ENCODE measurements around the gene ATXN10. TPM values are rescaled to one million over a fixed set of nuclear protein-coding genes. Genes with fewer than 3 reads are reported as not detected.

ATXN10 gene
- total and polyA plus RNA-seq, 2 experiments from 2014 or later = 99.0 to 163 TPM

GRCh38 chr22:45793892-45794291 lies 122.3 kb downstream of the ATXN10 start:
- H3K27ac Mint-ChIP-seq = no peak overlapping the region
- H3K4me3 ChIP-seq = no peak overlapping the region
- H3K4me3 Mint-ChIP-seq = no peak overlapping the region
- H3K27me3 ChIP-seq (ENCODE audit: insufficient read depth) = no peaks in the 10 kb centered on the region
- H3K27ac ChIP-seq (ENCODE audit: low read depth) = no peak overlapping the region
- H3K4me1 ChIP-seq (ENCODE audit: insufficient read depth) = no peaks in the 10 kb centered on the region
- peaks cover 5% of the 10 kb centered on the region for H3K27me3 Mint-ChIP-seq (ENCODE audit: insufficient read depth, low read depth, poor library complexity)
- no peak overlapping the region for H2AFZ ChIP-seq
- H3K36me3 ChIP-seq (ENCODE audit: insufficient read depth) = peaks cover 20% of the 10 kb centered on the region
- no peak for ATAC-seq
- DNase-seq (ENCODE audit: low spot score) = no peak
- H4K20me1 ChIP-seq (replicated peaks; ENCODE audit: insufficient read depth) = 0 out of 2 replicates have a peak, but pooled peaks cover 4% of the 10 kb centered on the region
- TF ChIP-seq ZNF331 (CRISPR knock-in tag; IDR thresholded peaks at IDR 0.05; ENCODE audit: low read depth) (no peak), CREB1 (CRISPR knock-in tag; IDR thresholded peaks at IDR 0.05; ENCODE audit: low read depth) (no peak), NANOG (IDR thresholded peaks at IDR 0.05; ENCODE audit: borderline replicate concordance) (no peak), POLR2AphosphoS5 (IDR thresholded peaks at IDR 0.05; ENCODE audit: low read depth) (no peak), ZNF462 (CRISPR knock-in tag; IDR thresholded peaks at IDR 0.05) (no peak), ETS1 (IDR thresholded peaks at IDR 0.05) (no peak), STAT1 (IDR thresholded peaks at IDR 0.05; ENCODE audit: unreplicated experiment) (no peak), EZH2phosphoT487 (IDR thresholded peaks at IDR 0.05; ENCODE audit: unreplicated experiment) (no peak), JUNB (IDR thresholded peaks at IDR 0.05; ENCODE audit: unreplicated experiment) (no peak), EZH2 (IDR thresholded peaks at IDR 0.05; ENCODE audit: low read depth, unreplicated experiment) (no peak), ZNF114 (CRISPR knock-in tag; IDR thresholded peaks at IDR 0.05) (no peak)
- TF ChIP-seq, protein P1, sequence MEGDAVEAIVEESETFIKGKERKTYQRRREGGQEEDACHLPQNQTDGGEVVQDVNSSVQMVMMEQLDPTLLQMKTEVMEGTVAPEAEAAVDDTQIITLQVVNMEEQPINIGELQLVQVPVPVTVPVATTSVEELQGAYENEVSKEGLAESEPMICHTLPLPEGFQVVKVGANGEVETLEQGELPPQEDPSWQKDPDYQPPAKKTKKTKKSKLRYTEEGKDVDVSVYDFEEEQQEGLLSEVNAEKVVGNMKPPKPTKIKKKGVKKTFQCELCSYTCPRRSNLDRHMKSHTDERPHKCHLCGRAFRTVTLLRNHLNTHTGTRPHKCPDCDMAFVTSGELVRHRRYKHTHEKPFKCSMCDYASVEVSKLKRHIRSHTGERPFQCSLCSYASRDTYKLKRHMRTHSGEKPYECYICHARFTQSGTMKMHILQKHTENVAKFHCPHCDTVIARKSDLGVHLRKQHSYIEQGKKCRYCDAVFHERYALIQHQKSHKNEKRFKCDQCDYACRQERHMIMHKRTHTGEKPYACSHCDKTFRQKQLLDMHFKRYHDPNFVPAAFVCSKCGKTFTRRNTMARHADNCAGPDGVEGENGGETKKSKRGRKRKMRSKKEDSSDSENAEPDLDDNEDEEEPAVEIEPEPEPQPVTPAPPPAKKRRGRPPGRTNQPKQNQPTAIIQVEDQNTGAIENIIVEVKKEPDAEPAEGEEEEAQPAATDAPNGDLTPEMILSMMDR (conservative IDR thresholded peaks at IDR 0.05; ENCODE audit: low read depth in 2 of 2) = no peak
- TF ChIP-seq, protein P2, sequence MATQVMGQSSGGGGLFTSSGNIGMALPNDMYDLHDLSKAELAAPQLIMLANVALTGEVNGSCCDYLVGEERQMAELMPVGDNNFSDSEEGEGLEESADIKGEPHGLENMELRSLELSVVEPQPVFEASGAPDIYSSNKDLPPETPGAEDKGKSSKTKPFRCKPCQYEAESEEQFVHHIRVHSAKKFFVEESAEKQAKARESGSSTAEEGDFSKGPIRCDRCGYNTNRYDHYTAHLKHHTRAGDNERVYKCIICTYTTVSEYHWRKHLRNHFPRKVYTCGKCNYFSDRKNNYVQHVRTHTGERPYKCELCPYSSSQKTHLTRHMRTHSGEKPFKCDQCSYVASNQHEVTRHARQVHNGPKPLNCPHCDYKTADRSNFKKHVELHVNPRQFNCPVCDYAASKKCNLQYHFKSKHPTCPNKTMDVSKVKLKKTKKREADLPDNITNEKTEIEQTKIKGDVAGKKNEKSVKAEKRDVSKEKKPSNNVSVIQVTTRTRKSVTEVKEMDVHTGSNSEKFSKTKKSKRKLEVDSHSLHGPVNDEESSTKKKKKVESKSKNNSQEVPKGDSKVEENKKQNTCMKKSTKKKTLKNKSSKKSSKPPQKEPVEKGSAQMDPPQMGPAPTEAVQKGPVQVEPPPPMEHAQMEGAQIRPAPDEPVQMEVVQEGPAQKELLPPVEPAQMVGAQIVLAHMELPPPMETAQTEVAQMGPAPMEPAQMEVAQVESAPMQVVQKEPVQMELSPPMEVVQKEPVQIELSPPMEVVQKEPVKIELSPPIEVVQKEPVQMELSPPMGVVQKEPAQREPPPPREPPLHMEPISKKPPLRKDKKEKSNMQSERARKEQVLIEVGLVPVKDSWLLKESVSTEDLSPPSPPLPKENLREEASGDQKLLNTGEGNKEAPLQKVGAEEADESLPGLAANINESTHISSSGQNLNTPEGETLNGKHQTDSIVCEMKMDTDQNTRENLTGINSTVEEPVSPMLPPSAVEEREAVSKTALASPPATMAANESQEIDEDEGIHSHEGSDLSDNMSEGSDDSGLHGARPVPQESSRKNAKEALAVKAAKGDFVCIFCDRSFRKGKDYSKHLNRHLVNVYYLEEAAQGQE (IDR thresholded peaks at IDR 0.05; ENCODE audit: unreplicated experiment) = no peak
- H3K4me1 Mint-ChIP-seq = no peaks in the 10 kb centered on the region
- H3K4me2 ChIP-seq = no peak overlapping the region
- H3K79me2 ChIP-seq (replicated peaks; ENCODE audit: insufficient read depth) = no peaks in the 10 kb centered on the region
- no peaks in the 10 kb centered on the region for H3F3A ChIP-seq (replicated peaks; ENCODE audit: low read depth)
- no peaks in the 10 kb centered on the region for H3K9me2 ChIP-seq (ENCODE audit: insufficient read depth)
- H3K9me3 Mint-ChIP-seq = peaks cover 26% of the 10 kb centered on the region
- peaks cover 50% of the 10 kb centered on the region for H3K36me3 Mint-ChIP-seq (ENCODE audit: low read depth)

Data from GM23338 (cell line).